Activated CD8-positive, alpha-beta memory T cell treated with anti-CD3 and anti-CD28 coated beads for 4 hours (primary cell): ENCODE data around the gene RAB27B.
"Not testable (repeated sequence)": the region's sequence is repeated elsewhere in the genome, so short reads cannot be mapped to it uniquely, and the experiment has no call there.

ENCODE experiments used
- DNase-seq, 2 donors: peaks; one replicate each; pipeline ENCODE4 v3.0.0-alpha.2; 2020; ENCODE audit warnings: low read depth in 2 of 2

Gene RAB27B

DNA sequence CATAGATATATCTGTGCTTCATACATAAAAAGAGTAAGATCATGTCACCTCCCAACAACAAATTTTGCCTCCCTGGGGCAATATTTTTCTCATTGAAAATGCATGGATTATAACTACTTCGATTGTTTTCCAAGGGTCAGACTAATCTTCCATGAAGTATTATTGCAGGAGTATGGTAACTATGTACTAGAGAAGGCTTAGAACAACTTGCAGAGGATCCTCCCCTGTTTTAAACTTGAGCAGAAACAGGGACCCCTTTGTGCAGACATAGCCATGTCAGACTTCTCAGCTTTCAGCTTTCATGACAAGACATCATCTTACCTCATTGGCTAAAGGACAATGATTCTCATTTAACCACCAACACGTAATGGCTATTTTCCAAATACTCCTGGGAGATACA lies 13.2 kb upstream of the RAB27B start:
- DNase-seq: no peak

DNA sequence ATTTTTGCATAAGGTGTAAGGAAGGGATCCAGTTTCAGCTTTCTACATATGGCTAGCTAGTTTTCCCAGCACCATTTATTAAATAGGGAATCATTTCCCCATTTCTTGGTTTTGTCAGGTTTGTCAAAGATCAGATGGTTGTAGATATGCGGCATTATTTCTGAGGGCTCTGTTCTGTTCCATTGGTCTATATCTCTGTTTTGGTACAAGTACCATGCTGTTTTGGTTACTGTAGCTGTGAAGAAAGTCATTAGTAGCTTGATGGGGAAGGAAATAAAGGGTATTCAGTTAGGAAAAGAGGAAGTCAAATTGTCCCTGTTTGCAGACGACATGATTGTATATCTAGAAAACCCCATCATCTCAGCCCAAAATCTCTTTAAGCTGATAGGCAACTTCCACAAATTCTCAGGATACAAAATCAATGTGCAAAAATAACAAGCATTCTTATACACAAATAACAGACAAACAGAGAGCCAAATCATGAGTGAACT lies 7.4 kb upstream of the RAB27B start:
- not testable (repeated sequence) for DNase-seq

DNA sequence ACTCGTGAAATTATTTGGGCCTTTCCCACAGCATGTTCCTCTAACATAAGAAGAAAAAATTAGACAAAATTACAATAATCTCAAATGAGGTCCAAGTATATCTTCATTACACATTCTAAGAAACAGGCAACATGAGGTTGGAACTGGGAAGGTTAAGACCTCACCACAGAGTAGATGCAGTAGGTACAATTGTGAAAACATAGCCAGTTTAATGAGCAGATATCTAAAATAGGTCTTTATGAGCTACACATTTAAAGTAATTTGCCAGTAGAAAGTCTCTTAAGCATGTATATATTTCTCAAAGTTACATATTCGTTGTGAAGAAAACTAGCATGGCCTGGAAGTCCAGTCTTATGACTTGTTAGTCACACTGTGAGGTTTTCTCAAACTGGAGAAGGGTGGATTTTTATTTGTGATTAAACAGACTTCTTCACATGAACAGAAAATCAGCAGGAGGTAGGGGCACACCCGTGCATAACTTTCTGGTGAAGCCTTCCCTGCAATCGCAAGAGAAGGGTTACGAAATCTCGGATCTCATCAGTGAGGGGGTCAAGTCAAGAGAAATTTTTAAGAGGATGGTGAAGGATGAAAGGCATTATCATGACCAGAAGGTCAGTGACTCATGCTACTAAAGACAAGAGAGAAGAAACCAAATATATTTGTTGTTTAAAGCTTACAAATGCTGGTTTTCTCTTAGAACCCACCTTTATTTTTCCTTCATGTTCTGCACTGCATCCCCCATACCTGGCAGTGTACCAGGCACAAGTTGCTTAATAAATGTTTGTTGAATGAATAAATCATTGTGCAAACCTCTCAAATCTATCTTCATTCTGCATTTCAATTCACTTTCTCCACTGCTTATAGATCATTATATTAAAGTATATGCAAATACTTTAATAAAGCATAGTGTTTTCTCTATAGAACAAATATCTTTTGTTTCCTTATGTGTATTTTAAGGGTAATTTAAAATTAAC lies 5.1 kb upstream of the RAB27B start:
- DNase-seq: no peak

GRCh38 chr18:54824761-54825160 lies 3.5 kb upstream of the RAB27B start:
- DNase-seq: no peak

DNA sequence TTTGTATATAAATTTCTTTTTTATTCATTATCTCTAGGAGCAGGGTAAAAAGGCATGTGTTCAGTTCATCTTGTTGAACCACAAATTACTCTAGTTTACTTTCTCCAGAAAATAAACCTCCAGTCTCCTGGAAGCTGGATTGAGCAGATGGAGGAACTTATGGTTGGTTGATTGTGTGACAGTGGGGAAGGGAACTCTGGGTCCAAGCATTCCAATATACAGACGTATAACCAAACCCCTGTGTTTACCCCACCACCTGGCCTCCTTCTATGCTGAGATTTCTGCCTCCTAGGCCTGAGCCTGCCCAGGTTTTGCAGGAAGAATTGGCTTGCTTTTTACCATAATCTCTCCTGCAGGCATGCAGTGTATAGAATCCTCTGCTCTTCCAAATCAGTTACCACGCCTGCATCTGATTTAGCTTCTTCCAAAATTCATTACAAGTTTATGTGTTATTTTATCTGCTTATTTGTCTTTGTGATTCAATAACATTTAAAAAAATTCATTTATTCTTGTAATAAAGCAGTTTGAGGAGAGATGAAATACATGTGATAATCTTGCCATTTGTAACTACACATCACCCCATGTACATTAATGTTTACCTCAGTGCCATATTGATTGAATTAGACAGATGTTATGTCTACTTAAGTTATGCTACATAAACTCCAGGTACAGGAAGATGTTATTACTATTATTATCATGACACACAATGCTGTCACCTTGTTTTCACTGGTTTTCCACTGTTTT lies 2.5 kb upstream of the RAB27B start:
- no peak for DNase-seq

DNA sequence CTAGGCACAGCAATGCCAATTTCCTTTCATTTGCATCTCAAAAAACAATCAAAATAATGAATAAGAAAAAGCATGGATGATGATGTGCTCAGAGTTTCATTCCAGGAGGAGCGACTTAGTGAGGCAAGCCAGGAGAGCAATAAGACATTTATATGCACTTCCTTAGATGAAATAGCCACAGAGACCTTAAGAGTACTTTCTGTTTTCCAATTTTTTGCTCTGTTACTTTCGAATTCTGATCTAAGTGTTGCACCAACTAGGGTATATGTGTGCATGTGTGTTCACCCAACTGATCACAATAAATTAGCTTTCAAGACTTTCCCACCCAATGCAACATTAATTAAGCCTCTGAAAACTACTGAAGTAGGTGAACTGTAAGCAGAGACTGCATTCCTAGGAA lies 709 bp downstream of the RAB27B start:
- no peak for DNase-seq

GRCh38 chr18:54829856-54830255 lies 1.6 kb downstream of the RAB27B start:
- no peak for DNase-seq

- no peak for DNase-seq
Measured at GRCh38 chr18:54830260-54830659, 2.0 kb downstream of the RAB27B start.

GRCh38 chr18:54830866-54831265 lies 2.6 kb downstream of the RAB27B start:
- DNase-seq: no peak

- DNase-seq: no peak
Measured at GRCh38 chr18:54835944-54836343, 7.7 kb downstream of the RAB27B start.

DNA sequence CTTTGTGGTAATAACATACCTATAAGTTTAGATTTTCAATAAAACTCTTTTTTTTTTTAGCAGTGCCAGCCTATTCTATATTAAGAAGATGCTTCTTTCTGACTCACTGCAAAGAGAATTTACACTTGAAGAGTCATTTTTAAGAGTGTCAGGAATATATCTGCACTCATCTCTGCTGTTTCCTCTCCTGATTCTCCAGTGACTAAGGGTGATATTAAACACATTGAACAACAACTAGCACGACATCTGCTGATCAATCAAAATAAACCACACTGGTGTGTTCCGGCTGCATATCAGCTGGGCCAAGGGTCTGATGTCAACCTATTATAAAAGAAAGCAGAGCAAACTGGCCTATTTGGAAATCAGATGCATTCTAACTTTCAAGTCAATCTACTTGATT lies 15.0 kb downstream of the RAB27B start:
- DNase-seq: no peak

DNA sequence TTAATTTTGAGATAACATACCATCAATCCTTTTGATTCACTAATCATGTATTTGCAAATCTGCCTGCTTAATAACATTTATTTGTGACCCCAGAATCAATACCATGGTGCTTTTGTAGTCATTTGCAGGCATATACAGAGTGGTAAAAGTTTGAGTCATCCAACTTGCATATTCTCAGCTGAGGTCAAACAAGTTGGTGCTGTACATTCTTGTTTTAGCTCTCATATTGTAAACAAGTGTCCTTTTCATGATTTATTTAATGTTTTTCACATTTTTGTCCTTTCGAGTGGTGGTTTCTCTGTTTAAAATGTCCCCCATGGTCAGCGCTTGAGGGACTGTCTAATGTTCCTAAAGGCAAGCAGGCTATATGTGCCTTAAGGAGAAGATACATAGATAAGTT lies 17.5 kb downstream of the RAB27B start:
- no peak for DNase-seq

DNA sequence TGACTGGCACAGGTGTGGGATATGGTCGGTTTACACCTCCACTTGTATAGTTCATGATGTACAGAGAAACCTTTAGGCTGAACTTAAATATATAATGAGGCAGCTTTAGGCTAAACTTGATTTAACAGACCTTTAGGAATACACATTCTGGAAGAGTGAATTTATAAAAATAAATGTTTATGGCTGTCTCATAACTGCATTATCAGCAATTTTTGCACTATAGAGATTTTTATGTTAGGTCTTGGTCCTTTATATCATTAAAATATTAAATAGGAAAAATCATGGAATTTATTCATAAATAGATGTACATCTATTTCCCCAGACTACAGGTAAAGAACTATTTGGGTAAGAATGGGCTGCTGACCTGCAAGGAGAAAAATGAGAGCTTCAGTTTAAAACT lies 19.8 kb downstream of the RAB27B start:
- no peak for DNase-seq

DNA sequence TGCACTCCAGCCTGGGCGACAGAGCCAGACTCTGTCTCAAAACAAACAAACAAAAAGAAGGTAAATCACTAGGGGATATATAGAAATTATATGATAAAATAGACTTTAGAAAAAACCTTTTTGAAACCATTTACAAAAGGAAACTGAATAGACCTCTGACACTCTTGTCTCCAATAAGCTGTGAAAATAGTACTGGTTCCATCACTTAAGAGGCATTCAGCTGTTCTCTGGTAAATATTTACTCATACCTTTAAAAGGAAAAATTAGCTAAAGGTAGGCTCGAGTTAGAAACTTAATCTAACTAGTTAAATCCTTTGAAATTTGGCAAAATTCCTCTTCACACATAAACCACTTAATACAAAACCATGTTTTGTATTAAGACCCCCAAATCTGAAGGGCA lies 21.4 kb downstream of the RAB27B start:
- no peak for DNase-seq

DNA sequence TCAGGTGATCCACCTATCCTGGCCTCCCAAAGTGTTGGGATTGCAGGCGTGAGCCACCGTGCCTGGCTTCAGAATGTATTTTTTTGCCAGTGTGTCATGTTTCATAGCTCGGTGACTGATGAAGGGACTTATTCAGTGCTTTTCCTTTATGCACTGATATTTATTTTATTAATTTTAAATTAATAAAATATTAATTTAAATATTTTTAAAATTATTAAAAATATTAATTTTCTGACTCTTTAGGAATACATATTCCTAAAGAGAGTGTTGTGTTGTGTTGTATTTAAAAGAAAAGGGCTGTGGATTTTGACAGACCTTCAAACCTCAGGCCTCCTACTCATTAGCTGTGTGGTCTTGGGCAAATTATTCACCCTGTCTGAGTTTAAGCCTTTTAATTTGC lies 22.3 kb downstream of the RAB27B start:
- no peak for DNase-seq

- DNase-seq: no peak
Measured at GRCh38 chr18:54852780-54853675, 24.8 kb downstream of the RAB27B start.

DNA sequence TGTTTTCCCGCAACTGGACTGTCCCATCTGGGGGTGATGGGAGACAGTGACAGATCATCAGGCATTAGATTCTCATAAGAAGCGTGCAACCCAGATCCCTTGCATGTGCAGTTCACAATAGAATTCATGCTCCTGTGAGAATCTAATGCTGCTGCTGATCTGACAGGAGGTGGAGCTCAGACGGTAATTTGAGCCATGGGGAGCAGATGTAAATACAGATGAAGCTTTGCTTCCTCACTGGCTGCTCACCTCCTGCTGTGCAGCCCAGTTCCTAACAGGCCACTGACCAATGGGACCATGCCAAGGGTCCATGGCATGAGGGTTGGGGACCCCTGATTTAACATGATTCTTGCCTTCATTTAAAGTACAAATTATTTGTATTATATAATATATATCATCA lies 26.8 kb downstream of the RAB27B start:
- not testable (repeated sequence) for DNase-seq

- no peak for DNase-seq
Measured at GRCh38 chr18:54856105-54856646, 27.9 kb downstream of the RAB27B start.

- no peak for DNase-seq
Measured at GRCh38 chr18:54857499-54857898, 29.2 kb downstream of the RAB27B start.

DNA sequence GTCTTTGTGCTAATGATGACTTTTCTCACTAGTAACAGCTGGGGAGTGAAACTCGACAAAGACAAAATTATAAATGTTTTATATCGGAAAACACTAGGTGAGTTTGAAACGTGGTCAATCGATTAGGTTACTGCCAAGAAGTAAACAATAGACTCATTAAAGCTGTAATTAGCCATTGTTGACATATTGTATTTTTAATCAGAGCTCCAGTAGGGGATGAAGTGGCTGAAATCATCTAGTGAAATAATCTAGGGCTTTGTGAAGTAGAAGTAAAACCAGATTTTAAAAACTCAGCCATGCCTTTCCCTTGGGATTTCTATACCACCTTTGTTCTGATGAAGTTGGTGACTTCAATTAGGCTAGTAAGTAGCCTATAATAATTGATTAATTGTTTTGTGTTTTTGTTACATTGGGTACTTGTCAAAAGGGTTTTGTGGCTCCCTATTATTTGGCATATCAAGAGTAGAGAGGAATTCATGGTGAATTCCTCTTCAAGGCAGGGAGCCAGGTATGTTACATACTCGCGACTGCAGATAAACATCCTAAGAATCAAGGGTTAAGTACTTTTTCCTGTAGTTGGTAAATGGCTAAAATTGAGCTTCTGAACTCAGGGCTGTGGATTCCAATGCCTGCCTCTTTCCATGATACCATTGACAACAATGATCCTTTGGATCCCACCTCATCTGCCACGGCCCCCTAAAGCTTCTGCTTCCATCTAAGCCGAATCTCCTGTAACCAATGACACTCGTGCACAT lies 31.6 kb downstream of the RAB27B start:
- DNase-seq: no peak

DNA sequence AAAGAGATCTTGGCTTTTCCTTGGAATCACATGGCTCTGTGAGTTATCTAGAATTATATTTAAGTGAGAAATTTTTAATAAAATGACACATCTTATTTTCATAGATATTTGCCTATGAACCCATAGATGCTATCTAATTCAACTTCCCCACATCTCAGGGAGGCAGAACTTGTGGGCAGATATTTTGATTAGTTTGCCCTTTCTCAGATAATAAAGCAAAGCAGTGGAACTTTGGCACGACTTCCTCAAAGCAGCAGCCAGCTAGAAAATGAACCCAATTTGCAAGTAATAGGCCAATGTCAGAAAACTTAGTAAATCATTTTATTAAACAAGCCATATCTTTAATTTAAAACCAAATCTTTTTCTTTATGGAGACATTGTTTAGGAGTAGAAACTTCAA lies 32.7 kb downstream of the RAB27B start:
- no peak for DNase-seq
